Epithelial cell of prostate (primary cell): ENCODE results near the gene ARHGAP26.
"Not testable (repeated sequence)": the region's sequence is repeated elsewhere in the genome, so short reads cannot be mapped to it uniquely, and the experiment has no call there.

Experiments
- DNase-seq: peaks from one replicate; pipeline ENCODE4 v3.0.0-alpha.2; 2011; ENCODE audit warnings: low read depth, low spot score
- H3K27ac ChIP-seq: fragments of 450-650 bp; 2 replicates; pipeline ENCODE4 v1.5.1; 2017; ENCODE audit warnings: mild to moderate bottlenecking

Gene ARHGAP26

DNA sequence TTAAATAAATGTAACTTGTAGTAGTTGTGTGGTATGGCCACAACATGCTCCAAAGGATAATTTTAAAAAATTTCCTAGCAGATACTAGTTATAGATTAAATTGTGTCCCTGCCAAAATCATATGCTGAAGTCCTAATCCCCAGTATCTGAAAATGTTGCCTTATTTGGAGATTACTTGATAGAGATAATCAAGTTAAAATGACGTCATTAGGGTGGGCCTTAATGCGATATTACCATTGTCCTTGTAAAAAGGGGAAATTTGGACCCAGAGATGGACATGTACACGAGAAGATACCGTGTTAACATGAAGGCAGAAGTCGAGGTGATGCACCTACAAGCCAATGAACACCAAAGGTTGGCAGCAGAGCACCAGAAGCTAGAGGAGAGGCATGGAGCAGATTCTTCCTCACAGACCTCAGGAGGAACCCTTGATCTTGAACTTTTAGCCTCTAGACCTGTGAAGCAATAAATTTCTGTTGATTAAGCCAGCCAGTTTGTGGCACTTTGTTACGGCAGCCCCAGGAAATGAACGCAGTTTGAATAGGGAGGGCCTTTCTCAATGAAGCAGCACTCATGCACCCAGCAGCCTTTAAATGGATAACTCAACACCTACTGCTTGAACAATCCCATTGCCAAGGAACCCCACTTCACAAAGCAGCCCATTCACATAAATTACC is 148.9 kb downstream of the ARHGAP26 start:
- H3K27ac ChIP-seq, result no peak overlapping the region
- no peak for DNase-seq

- no peak for DNase-seq
- no peak overlapping the region for H3K27ac ChIP-seq
These were observed 150.9 kb downstream of the ARHGAP26 start for GRCh38 chr5:142920849-142921612.

DNA sequence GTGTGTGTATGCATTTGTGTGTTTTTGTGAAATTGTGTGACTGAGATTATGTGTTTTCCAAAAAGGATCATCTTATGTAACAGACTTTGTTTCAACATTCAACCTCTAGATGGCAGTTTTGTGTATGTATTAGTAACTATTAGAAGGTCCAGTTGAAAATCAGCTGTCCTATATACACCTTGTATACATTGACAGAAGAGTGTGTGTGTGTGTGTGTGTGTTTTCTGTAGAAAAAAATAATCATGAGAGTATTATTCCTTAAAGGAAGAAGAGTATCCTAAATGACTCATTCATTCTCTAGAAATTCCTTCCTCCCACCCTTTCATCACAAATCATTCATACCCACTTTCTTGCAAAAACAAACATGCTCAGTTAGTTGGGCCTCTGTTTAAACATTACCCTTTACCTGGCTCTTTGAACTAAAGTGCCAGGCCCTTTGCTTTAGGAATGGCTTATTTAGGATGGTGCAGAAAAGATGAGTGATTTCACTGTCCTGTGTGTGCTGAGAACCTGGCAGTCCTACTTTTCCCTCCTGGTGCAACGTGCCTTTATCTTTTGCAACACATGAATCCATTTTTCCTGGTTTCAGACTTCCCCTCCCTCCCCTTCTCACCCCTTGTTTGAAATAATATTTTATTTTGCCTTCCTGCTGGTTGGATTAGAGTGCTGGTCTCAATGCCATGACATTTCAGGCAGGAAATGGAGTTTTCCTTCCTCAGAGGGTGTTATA is 152.2 kb downstream of the ARHGAP26 start:
- peak overlapping the region; percentile 5 for H3K27ac ChIP-seq
- DNase-seq, result no peak

DNA sequence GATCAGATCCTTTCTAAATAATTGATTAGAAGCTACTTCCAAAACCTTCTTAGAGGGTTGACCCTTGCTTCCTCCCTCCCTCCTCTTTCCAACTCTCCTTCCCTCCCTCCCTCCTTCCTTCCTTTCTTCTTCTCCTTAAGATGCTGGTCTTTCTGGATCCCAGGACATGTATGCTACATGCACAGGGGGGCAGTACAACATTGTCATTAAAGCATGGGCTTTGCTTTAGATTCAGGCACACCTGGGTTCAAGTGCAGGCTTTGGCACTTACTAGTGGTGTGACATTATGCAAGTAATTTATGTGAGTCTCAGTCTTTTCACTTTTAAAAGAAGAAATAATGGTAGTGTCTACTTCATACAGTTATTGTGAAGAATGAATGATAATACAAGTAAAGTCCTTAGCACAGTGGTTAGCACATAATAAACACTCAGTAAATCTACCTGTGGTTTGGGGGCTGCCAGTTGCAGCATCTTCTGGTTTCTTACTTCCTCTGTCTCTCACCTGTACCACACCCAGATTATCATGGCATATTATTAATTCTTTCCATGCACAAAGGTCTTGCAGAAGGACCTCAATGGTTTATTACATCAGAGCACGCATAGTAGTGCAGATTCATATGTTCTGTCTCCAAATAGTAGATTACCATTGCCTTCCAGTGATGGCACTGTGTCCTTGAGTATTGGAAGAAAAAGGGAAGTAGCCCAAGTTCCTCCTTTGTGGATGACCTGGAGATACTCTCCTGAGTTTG is 154.1 kb downstream of the ARHGAP26 start:
- no peak overlapping the region for H3K27ac ChIP-seq

DNA sequence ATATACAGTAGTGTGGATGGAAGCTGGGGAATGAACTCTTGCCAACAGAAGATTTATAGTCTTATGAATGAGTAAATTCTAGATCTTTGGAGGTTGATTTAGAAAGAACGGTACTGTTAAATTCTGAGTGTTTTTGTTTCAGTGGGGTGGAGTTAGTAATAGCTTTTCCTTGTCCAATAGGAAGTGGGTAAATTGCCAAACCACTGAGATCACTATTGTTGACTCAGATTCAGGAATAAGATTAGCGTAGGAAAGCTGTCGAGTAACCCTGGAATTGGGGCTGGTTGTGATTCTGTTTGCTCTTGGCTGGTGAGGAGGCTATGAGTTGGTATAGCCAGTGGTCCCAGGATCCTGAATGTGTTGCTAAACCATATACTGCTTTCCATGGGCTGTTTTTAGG is 155.6 kb downstream of the ARHGAP26 start:
- H3K27ac ChIP-seq, result no peak overlapping the region
- peak; percentile 50 for DNase-seq

More for the DNA sequence above, 154.1 kb downstream of the ARHGAP26 start:
- no peak for DNase-seq

GRCh38 chr5:142926549-142926948 is 156.4 kb downstream of the ARHGAP26 start:
- no peak overlapping the region for H3K27ac ChIP-seq
- no peak for DNase-seq

GRCh38 chr5:142928999-142929398 is 158.8 kb downstream of the ARHGAP26 start:
- not testable (repeated sequence) for H3K27ac ChIP-seq, DNase-seq

DNA sequence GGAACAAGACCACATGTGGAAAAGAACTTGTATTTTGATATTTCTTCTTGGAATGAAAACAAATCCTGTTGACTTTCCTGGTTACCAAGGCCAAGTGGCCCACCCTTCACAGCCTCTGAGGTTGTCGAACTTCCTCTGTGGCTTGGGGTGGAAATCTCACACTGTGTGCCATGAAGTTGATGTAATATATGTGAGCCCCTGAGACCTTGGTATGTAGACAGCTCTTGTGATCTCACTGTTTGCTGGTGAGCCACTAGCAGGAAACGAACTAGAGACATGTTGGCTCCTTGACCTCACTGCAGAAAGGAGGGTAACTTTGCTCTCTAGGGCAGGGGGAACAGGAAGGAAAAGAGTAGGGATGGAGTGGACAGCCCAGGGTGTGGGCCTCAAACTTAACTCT is 159.4 kb downstream of the ARHGAP26 start:
- no peak overlapping the region for H3K27ac ChIP-seq
- DNase-seq, result no peak

DNA sequence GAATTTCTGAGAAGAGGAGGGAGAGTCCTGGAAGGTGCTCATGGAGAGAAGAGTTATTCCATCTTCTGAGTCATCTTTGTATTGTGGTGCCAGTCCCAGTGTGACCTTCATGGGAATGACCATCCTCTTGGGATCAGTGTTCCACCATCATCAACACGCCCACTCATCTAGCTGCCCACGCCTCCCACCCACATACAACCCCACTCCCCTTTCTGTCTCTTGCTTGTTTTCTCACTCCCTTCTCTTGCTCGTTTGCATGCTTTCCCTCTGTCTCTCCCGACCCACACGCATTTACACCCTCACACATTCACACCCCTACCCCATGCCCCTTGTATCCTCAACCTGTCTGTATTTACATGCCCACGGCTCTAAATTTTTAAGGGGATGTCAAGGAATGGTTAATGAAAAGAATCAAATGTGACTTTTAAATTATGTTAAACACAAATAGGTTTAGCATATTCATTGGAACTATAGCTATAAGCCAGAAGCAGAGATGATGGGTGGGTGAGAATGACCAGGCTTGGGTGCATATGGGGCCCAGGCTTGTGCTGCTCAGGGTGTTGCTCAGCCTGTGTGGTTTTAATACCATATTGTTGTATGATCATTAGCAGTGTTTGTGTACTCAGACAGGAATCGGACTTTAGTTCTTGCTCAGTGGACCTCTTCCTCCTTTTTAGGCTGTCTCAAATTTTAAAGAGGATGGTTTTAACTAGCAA is 160.4 kb downstream of the ARHGAP26 start:
- DNase-seq, result no peak
- H3K27ac ChIP-seq, result no peak overlapping the region

DNA sequence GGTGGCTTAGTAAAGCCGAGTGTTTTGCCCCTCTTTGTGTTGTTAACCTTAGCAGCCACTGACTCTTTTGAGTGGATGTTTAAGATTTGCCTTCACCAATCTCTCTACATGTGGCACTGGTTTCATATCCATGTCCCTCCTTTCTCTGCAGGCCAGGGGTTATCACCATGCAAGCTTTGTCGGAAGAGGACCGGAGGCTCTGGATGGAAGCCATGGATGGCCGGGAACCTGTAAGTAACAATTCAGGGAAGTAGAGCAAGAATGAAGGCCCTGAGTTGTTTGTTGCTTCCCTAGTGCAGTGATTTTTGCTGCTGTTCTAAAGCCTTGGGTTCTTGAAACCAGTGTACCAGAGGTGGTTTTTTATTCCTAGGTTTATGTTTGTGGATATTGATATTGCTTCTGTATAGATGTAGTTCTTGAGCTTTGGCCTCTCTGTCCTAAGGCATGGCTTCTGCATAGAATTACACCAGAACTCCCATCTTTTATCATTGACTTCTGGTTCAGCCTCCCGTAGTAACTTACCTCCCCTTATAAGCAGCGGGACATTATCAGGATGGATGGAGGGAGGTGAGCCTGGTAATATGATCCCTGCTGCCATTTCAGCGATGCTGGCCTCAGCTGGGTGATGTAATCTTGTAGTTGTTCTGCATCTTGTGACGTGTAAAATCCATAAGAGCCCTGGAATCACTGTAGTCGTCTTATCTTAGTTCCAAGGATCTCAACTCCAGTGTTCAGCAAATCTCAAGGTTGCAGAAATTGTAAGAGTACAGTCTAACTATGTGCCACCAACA is 161.9 kb downstream of the ARHGAP26 start:
- no peak overlapping the region for H3K27ac ChIP-seq
- no peak for DNase-seq

DNA sequence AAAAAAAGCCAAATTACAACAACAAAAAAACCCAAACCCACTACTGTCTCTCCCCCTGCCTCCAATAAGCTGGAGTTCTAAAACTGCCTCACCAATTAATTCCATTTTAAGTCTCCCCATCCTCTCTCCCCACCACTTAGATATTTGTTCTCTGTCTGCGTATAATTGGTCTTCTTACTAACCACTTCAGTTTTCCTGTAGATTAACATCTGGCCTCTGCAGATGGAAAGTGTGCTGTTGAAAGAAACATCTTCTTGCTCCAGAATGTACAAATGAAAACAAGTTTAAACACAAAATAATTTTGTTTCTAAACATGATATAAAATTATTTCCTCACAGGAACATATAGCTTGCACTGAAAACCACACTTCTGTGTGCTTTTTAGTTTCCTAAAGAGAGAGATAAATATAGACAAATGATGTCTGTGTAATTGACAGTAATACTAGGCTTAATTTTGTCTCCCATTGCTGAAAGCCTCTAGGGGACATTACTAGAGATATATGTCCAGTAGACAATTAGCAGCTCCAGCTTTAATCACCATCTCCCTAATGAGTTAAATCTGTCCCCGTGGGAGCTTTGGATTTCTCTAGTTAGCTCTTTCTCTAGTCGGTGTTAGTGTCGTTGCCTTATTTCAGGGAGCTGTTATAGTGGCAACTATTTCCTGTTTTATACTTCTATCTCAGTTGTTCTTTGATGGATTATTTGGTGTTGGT is 164.0 kb downstream of the ARHGAP26 start:
- H3K27ac ChIP-seq, result no peak overlapping the region

GRCh38 chr5:142935014-142935413 is 164.8 kb downstream of the ARHGAP26 start:
- no peak for DNase-seq
- H3K27ac ChIP-seq, result no peak overlapping the region

More for the DNA sequence above, 164.0 kb downstream of the ARHGAP26 start:
- no peak for DNase-seq

DNA sequence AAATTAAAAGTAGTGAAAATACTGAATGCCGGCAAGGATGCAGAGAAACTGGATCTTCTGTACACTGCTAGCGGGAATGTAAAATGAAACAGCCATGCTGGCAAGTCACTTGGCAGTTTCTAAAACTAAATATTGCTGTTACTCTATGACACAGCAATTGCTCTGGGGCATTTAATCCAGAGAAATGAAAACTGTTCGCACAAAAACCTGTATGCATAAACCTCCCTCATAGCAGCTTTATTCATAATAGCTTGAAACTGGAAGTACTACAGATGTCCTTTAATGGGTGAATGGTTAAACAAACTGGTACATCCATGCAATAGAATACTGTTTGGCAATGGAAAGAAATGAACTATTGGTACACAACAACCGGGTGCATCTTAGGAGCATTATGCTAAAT is 167.2 kb downstream of the ARHGAP26 start:
- no peak overlapping the region for H3K27ac ChIP-seq
- DNase-seq, result no peak

DNA sequence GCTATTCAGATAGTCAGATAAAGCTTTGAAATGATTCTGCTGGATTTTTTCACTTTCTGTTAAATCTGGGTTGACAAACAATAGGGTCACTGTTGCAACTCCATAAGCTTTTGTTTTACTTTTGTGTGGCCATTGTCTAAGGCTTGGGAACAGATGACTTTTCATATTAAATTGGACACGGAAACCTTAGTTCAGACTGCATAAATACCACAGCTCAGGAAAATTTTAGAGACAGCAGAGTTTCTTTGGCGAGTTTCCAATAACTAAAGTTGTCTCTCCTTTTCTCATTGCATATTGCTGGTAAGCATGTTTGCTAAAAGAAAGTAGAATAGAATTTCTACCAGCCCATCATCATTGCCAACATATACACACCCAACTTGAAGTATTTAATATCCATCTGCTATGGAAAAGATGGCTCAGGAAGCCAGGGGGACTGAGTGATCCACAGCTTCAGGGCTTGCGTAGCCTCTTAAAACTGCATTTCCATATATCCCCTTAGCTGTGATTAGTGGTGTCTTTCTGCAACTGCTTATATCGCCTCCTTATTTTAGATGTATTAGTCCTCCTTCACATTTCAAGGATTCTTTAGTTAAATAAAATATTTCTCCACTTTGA is 168.2 kb downstream of the ARHGAP26 start:
- no peak overlapping the region for H3K27ac ChIP-seq

GRCh38 chr5:142939006-142939405 is 168.8 kb downstream of the ARHGAP26 start:
- no peak overlapping the region for H3K27ac ChIP-seq
- DNase-seq, result no peak

More for the DNA sequence above, 168.2 kb downstream of the ARHGAP26 start:
- no peak for DNase-seq

GRCh38 chr5:142939884-142940283 is 169.7 kb downstream of the ARHGAP26 start:
- H3K27ac ChIP-seq, result no peak overlapping the region

GRCh38 chr5:142941245-142941644 is 171.1 kb downstream of the ARHGAP26 start:
- H3K27ac ChIP-seq, result no peak overlapping the region
- DNase-seq, result no peak

More at GRCh38 chr5:142939884-142940283, 169.7 kb downstream of the ARHGAP26 start:
- DNase-seq, result no peak

- no peak for DNase-seq
- no peak overlapping the region for H3K27ac ChIP-seq
These were observed 172.7 kb downstream of the ARHGAP26 start for GRCh38 chr5:142942901-142943300.
